ENCODE data around the gene EHD2. TPM values are rescaled to one million over a fixed set of nuclear protein-coding genes. Genes with fewer than 3 reads are reported as not detected.

EHD2 gene
- polyA plus RNA-seq, 1 donor (not counting 4 experiments of a cell fraction or from before 2014, with no cell fraction given) = 23.7 TPM

DNA sequence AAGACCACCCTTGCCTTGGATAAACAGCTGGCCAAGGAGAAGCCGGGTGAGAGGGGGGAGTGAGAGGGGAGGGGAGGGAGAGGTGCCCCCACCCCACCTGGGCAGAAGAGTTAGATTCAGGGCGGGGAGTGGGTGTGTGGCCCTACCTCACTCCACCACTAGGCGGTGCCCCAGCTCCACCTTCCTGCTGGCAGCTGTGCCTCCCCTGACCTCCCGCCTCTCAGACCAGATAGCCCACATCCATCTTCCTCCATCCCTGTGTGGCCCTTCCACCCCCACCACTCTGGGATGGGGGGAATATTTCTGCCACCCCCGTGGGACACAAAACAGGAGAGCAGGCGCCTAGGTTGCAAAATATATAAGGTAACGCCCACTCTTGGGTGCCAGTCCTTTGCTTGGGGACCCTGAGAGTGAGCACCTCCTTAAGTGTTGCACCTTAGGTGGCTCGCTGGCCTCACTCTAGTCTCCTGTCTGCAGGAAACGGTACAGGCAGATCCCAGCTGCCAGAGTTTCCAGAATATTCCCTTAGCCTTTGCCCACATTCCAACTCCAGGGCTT is 13.8 kb upstream of the EHD2 start:
- H4K20me1 ChIP-seq (ENCODE audit: control insufficient read depth, extremely low read depth, insufficient read depth, low read length) = no peaks in the 10 kb centered on the region
- no peak overlapping the region for H3K4me3 ChIP-seq (ENCODE audit: control insufficient read depth in 2 of 3, extremely low read depth in 1 of 3, insufficient read depth in 2 of 3, low read depth in 1 of 3, low read length in 3 of 3)
- H3K4me2 ChIP-seq (ENCODE audit: control insufficient read depth, extremely low read depth, insufficient read depth, low read depth, low read length) = no peak overlapping the region
- no peak for DNase-seq (ENCODE audit: low read depth, low spot score)
- peaks cover 16 to 18% of the 10 kb centered on the region in 2 experiments for H3K36me3 ChIP-seq (ENCODE audit: control insufficient read depth in 2 of 2, extremely low read depth in 1 of 2, insufficient read depth in 2 of 2, low read length in 2 of 2)
- H3K9ac ChIP-seq (ENCODE audit: control insufficient read depth, extremely low read depth, insufficient read depth, low read length) = no peak overlapping the region
- H3K9me1 ChIP-seq (ENCODE audit: control insufficient read depth, extremely low read depth, insufficient read depth, low read length) = no peaks in the 10 kb centered on the region
- no peak overlapping the region for H3K27ac ChIP-seq (ENCODE audit: control insufficient read depth, insufficient read depth, low read length)
- no peak for TF ChIP-seq EZH2 (IDR thresholded peaks at IDR 0.05; ENCODE audit: low read length)
- TF ChIP-seq, protein P1, sequence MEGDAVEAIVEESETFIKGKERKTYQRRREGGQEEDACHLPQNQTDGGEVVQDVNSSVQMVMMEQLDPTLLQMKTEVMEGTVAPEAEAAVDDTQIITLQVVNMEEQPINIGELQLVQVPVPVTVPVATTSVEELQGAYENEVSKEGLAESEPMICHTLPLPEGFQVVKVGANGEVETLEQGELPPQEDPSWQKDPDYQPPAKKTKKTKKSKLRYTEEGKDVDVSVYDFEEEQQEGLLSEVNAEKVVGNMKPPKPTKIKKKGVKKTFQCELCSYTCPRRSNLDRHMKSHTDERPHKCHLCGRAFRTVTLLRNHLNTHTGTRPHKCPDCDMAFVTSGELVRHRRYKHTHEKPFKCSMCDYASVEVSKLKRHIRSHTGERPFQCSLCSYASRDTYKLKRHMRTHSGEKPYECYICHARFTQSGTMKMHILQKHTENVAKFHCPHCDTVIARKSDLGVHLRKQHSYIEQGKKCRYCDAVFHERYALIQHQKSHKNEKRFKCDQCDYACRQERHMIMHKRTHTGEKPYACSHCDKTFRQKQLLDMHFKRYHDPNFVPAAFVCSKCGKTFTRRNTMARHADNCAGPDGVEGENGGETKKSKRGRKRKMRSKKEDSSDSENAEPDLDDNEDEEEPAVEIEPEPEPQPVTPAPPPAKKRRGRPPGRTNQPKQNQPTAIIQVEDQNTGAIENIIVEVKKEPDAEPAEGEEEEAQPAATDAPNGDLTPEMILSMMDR (optimal IDR thresholded peaks at IDR 0.05 in 1 of 3, IDR thresholded peaks at IDR 0.05 in 1 of 3, conservative IDR thresholded peaks at IDR 0.05 in 1 of 3; ENCODE audit: extremely low read depth in 1 of 3, insufficient read depth in 2 of 3, low read length in 3 of 3) = peak; percentile 80 to 98 (median 93)
- H3K79me2 ChIP-seq (ENCODE audit: control insufficient read depth, insufficient read depth, low read length) = no peaks in the 10 kb centered on the region
- dilution Hi-C loops (cut with MboI; ENCODE audit: extremely low pct_ligation_motif_present, low sequenced_read_pairs) = no loop called here
- H3K4me1 ChIP-seq (ENCODE audit: control insufficient read depth, extremely low read depth, insufficient read depth, low read length) = peaks cover 2% of the 10 kb centered on the region
- FAIRE-seq = no peak
- H3K9me3 ChIP-seq (ENCODE audit: control insufficient read depth, low read depth, low read length) = no peaks in the 10 kb centered on the region
- H2AFZ ChIP-seq (ENCODE audit: control insufficient read depth, low read length) = no peak overlapping the region
- H3K27me3 ChIP-seq (ENCODE audit: control insufficient read depth, extremely low read depth, insufficient read depth, low read length) = no peaks in the 10 kb centered on the region

DNA sequence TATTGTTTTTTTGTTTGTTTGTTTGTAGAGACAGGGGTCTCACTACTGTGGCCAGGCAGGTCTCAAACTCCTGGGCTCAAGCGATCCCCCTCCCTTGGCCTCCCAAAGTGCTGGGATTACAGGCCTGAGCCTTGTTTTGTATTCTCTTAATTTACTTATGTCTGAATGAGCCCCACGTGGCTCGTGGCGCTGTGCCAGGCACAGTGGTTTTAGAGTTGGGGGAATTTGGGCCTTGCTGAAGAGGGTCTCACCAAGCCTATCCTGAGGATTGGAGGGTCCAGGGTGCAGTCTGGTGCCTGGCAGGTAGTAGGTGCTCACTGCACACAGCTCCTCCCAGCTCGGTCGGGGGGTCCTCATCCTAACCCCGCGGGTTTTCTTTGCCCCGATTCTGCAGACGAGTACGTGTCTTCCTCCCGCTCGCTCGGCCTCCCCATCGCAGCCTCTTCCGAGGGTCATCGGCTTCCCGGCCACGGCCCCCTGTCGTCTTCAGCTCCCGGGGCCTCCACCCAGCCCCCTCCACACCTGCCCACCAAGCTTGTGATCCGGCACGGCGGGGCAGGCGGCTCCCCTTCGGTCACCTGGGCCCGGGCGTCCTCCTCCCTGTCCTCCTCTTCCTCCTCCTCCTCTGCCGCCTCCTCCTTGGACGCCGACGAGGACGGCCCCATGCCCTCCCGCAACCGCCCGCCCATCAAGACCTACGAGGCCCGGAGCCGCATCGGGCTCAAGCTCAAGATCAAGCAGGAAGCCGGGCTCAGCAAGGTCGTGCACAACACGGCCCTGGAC is 12.1 kb upstream of the EHD2 start:
- dilution Hi-C loops (cut with MboI; ENCODE audit: extremely low pct_ligation_motif_present, low sequenced_read_pairs) = no loop called here
- H3K4me3 ChIP-seq (ENCODE audit: control insufficient read depth in 2 of 3, extremely low read depth in 1 of 3, insufficient read depth in 2 of 3, low read depth in 1 of 3, low read length in 3 of 3) = no peak overlapping the region
- no peaks in the 10 kb centered on the region for H3K79me2 ChIP-seq (ENCODE audit: control insufficient read depth, insufficient read depth, low read length)
- H3K9me1 ChIP-seq (ENCODE audit: control insufficient read depth, extremely low read depth, insufficient read depth, low read length) = no peaks in the 10 kb centered on the region
- H3K27ac ChIP-seq (ENCODE audit: control insufficient read depth, insufficient read depth, low read length) = no peak overlapping the region
- FAIRE-seq (no peak), DNase-seq (ENCODE audit: low read depth, low spot score) (no peak)
- H3K9ac ChIP-seq (ENCODE audit: control insufficient read depth, extremely low read depth, insufficient read depth, low read length) = no peak overlapping the region
- no peak overlapping the region for H2AFZ ChIP-seq (ENCODE audit: control insufficient read depth, low read length)
- no peak overlapping the region for H3K4me2 ChIP-seq (ENCODE audit: control insufficient read depth, extremely low read depth, insufficient read depth, low read depth, low read length)
- no peak for TF ChIP-seq EZH2 (IDR thresholded peaks at IDR 0.05; ENCODE audit: low read length)
- TF ChIP-seq, protein P1 (optimal IDR thresholded peaks at IDR 0.05 in 1 of 3, IDR thresholded peaks at IDR 0.05 in 1 of 3, conservative IDR thresholded peaks at IDR 0.05 in 1 of 3; ENCODE audit: extremely low read depth in 1 of 3, insufficient read depth in 2 of 3, low read length in 3 of 3) = no peak
- no peaks in the 10 kb centered on the region for H3K27me3 ChIP-seq (ENCODE audit: control insufficient read depth, extremely low read depth, insufficient read depth, low read length)
- peaks cover 2% of the 10 kb centered on the region for H3K4me1 ChIP-seq (ENCODE audit: control insufficient read depth, extremely low read depth, insufficient read depth, low read length)
- H3K9me3 ChIP-seq (ENCODE audit: control insufficient read depth, low read depth, low read length) = no peaks in the 10 kb centered on the region
- no peaks in the 10 kb centered on the region for H4K20me1 ChIP-seq (ENCODE audit: control insufficient read depth, extremely low read depth, insufficient read depth, low read length)
- H3K36me3 ChIP-seq (ENCODE audit: control insufficient read depth in 2 of 2, extremely low read depth in 1 of 2, insufficient read depth in 2 of 2, low read length in 2 of 2) = peaks cover 16 to 18% of the 10 kb centered on the region in 2 experiments
